HG02610 (cell line): ENCODE results near the gene NTS.

Experiments
- ATAC-seq: cut with Tn5 transposase; IDR thresholded peaks from one replicate; pipeline ENCODE4 v1.9.1; 2021; ENCODE audit warnings: mild to moderate bottlenecking, moderate library complexity; ENCODE audit not compliant: unreplicated experiment

The NTS gene

GRCh38 chr12:85920324-85920947 is 46.3 kb downstream of the NTS start:
- ATAC-seq: peak; percentile 76

DNA sequence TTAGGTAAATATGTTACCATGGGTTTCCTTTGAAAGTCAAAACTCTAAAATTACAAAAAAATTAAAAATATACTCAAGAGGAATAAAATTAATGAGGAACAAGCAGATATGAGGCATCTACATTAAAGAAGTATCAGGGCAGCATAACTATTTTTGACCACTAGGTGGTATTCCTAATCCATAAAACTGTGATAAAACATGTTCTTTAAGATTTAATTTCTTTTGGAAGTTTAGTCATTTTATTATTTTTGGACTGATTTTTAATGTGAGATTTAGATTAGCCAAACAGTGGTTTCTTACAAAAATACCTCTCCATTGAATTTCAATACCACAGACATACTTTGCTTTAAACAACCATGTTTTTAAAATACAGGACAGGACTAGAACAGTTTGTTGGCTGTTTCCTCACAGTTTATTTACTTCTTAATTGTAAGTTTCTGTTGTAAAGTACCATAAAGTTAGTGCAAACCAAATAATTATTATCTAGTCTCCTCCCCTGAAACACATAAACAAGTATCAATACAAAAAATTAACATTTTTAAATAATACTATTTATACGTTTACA is 49.8 kb downstream of the NTS start:
- no peak for ATAC-seq

DNA sequence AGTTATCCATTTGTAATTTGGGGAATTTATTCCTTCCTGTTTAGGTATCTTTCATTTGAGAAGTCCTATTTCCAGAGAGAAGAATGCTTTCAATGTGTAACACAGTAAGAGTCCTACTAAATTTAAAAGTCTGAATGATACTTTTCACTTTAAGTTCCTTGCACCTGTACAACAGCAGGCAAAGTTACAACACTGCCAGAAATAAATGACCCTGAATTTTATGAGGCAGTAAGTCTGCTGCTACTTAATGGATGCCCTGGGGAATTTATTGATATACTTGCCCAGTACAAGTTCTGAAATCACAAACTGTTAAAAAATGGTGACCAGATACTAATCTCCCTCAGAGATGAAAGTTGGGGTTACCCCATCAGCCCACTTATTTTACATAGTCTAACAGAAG is 53.1 kb downstream of the NTS start:
- no peak for ATAC-seq
